HCT116 (cell line): ENCODE measurements around the gene PTBP1. TPM values are rescaled to one million over a fixed set of nuclear protein-coding genes. Genes with fewer than 3 reads are reported as not detected.

ENCODE experiments used
- ATAC-seq: fragments of 200-7000 bp; cut with Tn5 transposase; 2 replicates; pipeline ENCODE4 v1.9.1; 2020; ENCODE audit warnings: mild to moderate bottlenecking, moderate library complexity
- BruUV-seq: library from RNA; stranded (reverse); fragments of 400-500 nt; replicated peaks from 2 replicates; lab custom pipeline; 2021; lab: Mats Ljungman, UMichigan
- CTCF ChIA-PET: fragments of 300-600 bp; sonication (Branson Sonifier 250); formaldehyde crosslinking; loops from one replicate; lab custom pipeline; 2021; ENCODE audit warnings: antibody characterized with exemption; lab: Charles Lee
- POLR2A ChIA-PET: fragments of 300-600, 350-600 bp; sonication (Branson Sonifier 250); formaldehyde crosslinking; loops from one replicate; lab custom pipeline; 2021; ENCODE audit warnings: antibody characterized with exemption; lab: Charles Lee
- RAD21 ChIA-PET, 2 experiments: fragments of 300-600 bp; sonication (Branson Sonifier 250); formaldehyde crosslinking; loops; one replicate each; lab custom pipeline; 2023; ENCODE audit warnings: low total read pairs in 2 of 2; ENCODE audit not compliant: uncharacterized antibody in 2 of 2, unreplicated experiment in 2 of 2, low non-redundant PET in 1 of 2; lab: Charles Lee
- DNase-seq: peaks from one replicate; pipeline ENCODE4 v3.0.0-alpha.2; 2010; ENCODE audit warnings: low read depth, low spot score
- H2AFZ ChIP-seq: fragments of 200-600 bp; shearing (Covaris generic), sonication (generic); 2 replicates; pipeline ENCODE4 v1.6.1; 2017; ENCODE audit warnings: low read depth, mixed run types, mixed read lengths, antibody characterized with exemption, low read length; ENCODE audit not compliant: poor library complexity, severe bottlenecking
- H3K27ac ChIP-seq: 2 replicates; pipeline ENCODE4 v1.5.1; 2012; ENCODE audit warnings: low read depth, low read length
- H3K27me3 ChIP-seq: fragments of 200-600 bp; sonication (generic); 2 replicates; pipeline ENCODE4 v1.6.1; 2016; ENCODE audit warnings: mixed run types, low read length, mixed read lengths; ENCODE audit not compliant: insufficient read depth
- H3K36me3 ChIP-seq, 2 experiments: fragments of 200-500 bp in 1 of 2; fragments of 200-600 bp in 1 of 2; sonication (Bioruptor generic) in 1 of 2; sonication (generic) in 1 of 2; 2 replicates each; pipeline versions ENCODE4 v1.5.1 to v1.6.1; 2014 to 2016; ENCODE audit warnings: low read length in 2 of 2, inconsistent platforms in 1 of 2, mixed read lengths in 1 of 2, mixed run types in 1 of 2; ENCODE audit not compliant: insufficient read depth in 2 of 2, control insufficient read depth in 1 of 2
- H3K4me1 ChIP-seq, 2 experiments: fragments of 200-600 bp in 1 of 2; sonication (generic) in 1 of 2; 2 replicates each; pipeline versions ENCODE4 v1.5.1 to v1.6.1; 2012 to 2017; ENCODE audit warnings: low read length in 2 of 2, inconsistent platforms in 1 of 2, mild to moderate bottlenecking in 1 of 2, mixed read lengths in 1 of 2, mixed run types in 1 of 2, moderate library complexity in 1 of 2; ENCODE audit not compliant: insufficient read depth in 2 of 2, control insufficient read depth in 1 of 2
- H3K4me2 ChIP-seq: fragments of 200-600 bp; sonication (generic); 2 replicates; pipeline ENCODE4 v1.6.1; 2017; ENCODE audit warnings: mixed run types, low read length, mixed read lengths
- H3K4me3 ChIP-seq, 2 experiments: fragments of 200-600 bp in 1 of 2; sonication (generic) in 1 of 2; replicated peaks in 1 of 2; 2 replicates each; pipeline ENCODE4 v1.5.1; 2011 to 2016; ENCODE audit warnings: low read length in 2 of 2, control low read depth in 1 of 2, low read depth in 1 of 2, mild to moderate bottlenecking in 1 of 2, mixed read lengths in 1 of 2, mixed run types in 1 of 2
- H3K79me2 ChIP-seq: fragments of 200-600 bp; sonication (generic); 2 replicates; pipeline ENCODE4 v1.6.1; 2017; ENCODE audit warnings: mild to moderate bottlenecking, mixed run types, low read length, moderate library complexity, mixed read lengths; ENCODE audit not compliant: insufficient read depth
- H3K9ac ChIP-seq: fragments of 200-600 bp; sonication (generic); 2 replicates; pipeline ENCODE4 v1.6.1; 2016; ENCODE audit warnings: low read length, mixed read lengths
- H3K9me2 ChIP-seq: fragments of 200-600 bp; sonication (generic), shearing (Covaris generic); 2 replicates; pipeline ENCODE4 v1.6.1; 2017; ENCODE audit warnings: mixed run types, mild to moderate bottlenecking, moderate library complexity; ENCODE audit not compliant: insufficient read depth
- H3K9me3 ChIP-seq, 2 experiments: fragments of 200-500 bp in 1 of 2; fragments of 200-600 bp in 1 of 2; sonication (Bioruptor generic) in 1 of 2; sonication (generic) in 1 of 2; 2 replicates each; pipeline ENCODE4 v1.6.1; 2014 to 2017; ENCODE audit warnings: low read length in 2 of 2, mixed read lengths in 2 of 2, inconsistent platforms in 1 of 2, low read depth in 1 of 2, mild to moderate bottlenecking in 1 of 2, mixed run types in 1 of 2, moderate library complexity in 1 of 2; ENCODE audit not compliant: control insufficient read depth in 1 of 2, insufficient read depth in 1 of 2
- H4K20me1 ChIP-seq: fragments of 200-600 bp; sonication (generic), shearing (Covaris generic); 2 replicates; pipeline ENCODE4 v1.6.1; 2017; ENCODE audit warnings: mixed run types, mild to moderate bottlenecking, moderate library complexity; ENCODE audit not compliant: insufficient read depth
- CBX3 ChIP-seq: IDR thresholded peaks from 2 replicates; pipeline ENCODE4 v1.6.1; 2012; ENCODE audit warnings: low read depth
- CEBPB ChIP-seq: IDR thresholded peaks from 2 replicates; pipeline ENCODE4 v1.6.1; 2012; ENCODE audit warnings: low read depth
- EGR1 ChIP-seq: IDR thresholded peaks from 2 replicates; pipeline ENCODE4 v1.6.1; 2012; ENCODE audit warnings: low read depth
- ELF1 ChIP-seq: IDR thresholded peaks from 2 replicates; pipeline ENCODE4 v1.6.1; 2012; ENCODE audit warnings: low read depth, borderline replicate concordance
- EZH2 ChIP-seq: fragments of 200-600 bp; sonication (generic); IDR thresholded peaks from 2 replicates; pipeline ENCODE4 v1.6.1; 2017; ENCODE audit warnings: antibody characterized with exemption, mixed run types
- POLR2AphosphoS5 ChIP-seq: IDR thresholded peaks from 2 replicates; pipeline ENCODE4 v1.6.1; 2011; ENCODE audit warnings: mild to moderate bottlenecking, low read depth, low read length, moderate library complexity
- RAD21 ChIP-seq: IDR thresholded peaks from 2 replicates; pipeline ENCODE4 v1.6.1; 2012; ENCODE audit warnings: low read depth, mild to moderate bottlenecking
- SIN3A ChIP-seq: IDR thresholded peaks from 2 replicates; pipeline ENCODE4 v1.6.1; 2012; ENCODE audit warnings: low read depth
- SP1 ChIP-seq: IDR thresholded peaks from 2 replicates; pipeline ENCODE4 v1.6.1; 2012; ENCODE audit warnings: low read depth
- SRF ChIP-seq: IDR thresholded peaks from 2 replicates; pipeline ENCODE4 v1.6.1; 2012; ENCODE audit warnings: low read depth
- TCF7L2 ChIP-seq: IDR thresholded peaks from 2 replicates; pipeline ENCODE4 v1.7.0; 2011; ENCODE audit warnings: borderline replicate concordance, inconsistent platforms; ENCODE audit not compliant: insufficient read depth, insufficient read length; ENCODE audit errors: extremely low read depth
- YY1 ChIP-seq: IDR thresholded peaks from 2 replicates; pipeline ENCODE4 v1.6.1; 2011; ENCODE audit warnings: low read length, low read depth, moderate library complexity, mild to moderate bottlenecking; ENCODE audit not compliant: insufficient replicate concordance; ENCODE audit errors: extremely low read depth
- ZFX ChIP-seq: fragments of 450-650 bp; IDR thresholded peaks from 2 replicates; pipeline ENCODE4 v1.6.1; 2017
- ZNF274 ChIP-seq: fragments of 200-500 bp; sonication (Bioruptor generic); IDR thresholded peaks from 2 replicates; pipeline ENCODE4 v1.6.1; 2014; ENCODE audit warnings: mild to moderate bottlenecking, low read depth, low read length, inconsistent platforms
- intact Hi-C: fragments of 100-400 bp; cut with micrococcal nuclease; formaldehyde crosslinking; loops from 2 replicates; pipeline ENCODE4 v1.10.0; 2022
- total RNA-seq: library from RNA; stranded (reverse); gene quantifications from one replicate; pipeline ENCODE4 v1.2.1, GENCODE V29; 2021; ENCODE audit not compliant: unreplicated experiment
- TF ChIP-seq, protein P1 (sequence below): IDR thresholded peaks from 2 replicates; pipeline ENCODE4 v1.6.1; 2011; ENCODE audit warnings: mild to moderate bottlenecking, low read length, moderate library complexity; ENCODE audit not compliant: insufficient replicate concordance; ENCODE audit errors: extremely low read depth
- TF ChIP-seq, protein P2 (sequence below), 3 experiments: fragments of 200-600 bp in 1 of 3; sonication (generic) in 1 of 3; IDR thresholded peaks in 2 of 3; conservative IDR thresholded peaks in 1 of 3; 2 replicates each; pipeline ENCODE4 v1.5.1; 2012 to 2017; ENCODE audit warnings: low read depth in 2 of 3, low read length in 2 of 3, antibody characterized with exemption in 1 of 3, borderline replicate concordance in 1 of 3, control low read depth in 1 of 3, mild to moderate bottlenecking in 1 of 3, mixed read lengths in 1 of 3, mixed run types in 1 of 3, moderate library complexity in 1 of 3; ENCODE audit not compliant: insufficient read depth in 1 of 3
- TF ChIP-seq, protein P3 (sequence below): IDR thresholded peaks from 2 replicates; pipeline ENCODE4 v1.6.1; 2012

Gene PTBP1
- total RNA-seq, 1 experiment from 2014 or later = 676 TPM

DNA sequence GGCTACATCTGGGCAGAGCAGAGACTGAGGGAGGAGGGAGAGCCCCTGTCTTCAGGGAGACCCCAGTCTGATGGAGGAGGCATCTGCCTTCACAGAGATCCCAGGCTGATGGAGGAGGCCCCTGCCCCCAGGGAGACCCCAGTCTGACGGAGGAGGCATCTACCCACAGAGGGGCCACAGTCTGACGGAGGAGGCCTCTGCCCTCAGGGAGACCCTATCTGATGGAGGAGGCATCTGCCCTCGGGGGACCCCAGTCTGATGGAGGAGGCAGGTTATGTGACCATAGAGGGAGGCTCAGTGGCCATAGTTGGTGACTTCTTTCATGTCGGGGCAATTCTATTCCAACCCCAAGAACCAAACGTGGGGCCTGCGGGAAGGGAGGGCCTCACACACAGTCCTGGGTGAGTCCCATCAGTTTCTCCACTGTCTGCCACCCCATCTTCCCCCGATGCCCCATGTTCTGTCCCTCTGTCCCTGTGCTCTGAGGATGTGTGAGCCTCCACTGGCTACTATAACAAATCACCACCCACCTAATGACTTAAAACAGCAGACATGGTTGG, 32.0 kb upstream of the PTBP1 start (continued):
- TF ChIP-seq, protein P1, sequence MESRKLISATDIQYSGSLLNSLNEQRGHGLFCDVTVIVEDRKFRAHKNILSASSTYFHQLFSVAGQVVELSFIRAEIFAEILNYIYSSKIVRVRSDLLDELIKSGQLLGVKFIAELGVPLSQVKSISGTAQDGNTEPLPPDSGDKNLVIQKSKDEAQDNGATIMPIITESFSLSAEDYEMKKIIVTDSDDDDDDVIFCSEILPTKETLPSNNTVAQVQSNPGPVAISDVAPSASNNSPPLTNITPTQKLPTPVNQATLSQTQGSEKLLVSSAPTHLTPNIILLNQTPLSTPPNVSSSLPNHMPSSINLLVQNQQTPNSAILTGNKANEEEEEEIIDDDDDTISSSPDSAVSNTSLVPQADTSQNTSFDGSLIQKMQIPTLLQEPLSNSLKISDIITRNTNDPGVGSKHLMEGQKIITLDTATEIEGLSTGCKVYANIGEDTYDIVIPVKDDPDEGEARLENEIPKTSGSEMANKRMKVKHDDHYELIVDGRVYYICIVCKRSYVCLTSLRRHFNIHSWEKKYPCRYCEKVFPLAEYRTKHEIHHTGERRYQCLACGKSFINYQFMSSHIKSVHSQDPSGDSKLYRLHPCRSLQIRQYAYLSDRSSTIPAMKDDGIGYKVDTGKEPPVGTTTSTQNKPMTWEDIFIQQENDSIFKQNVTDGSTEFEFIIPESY = no peak
- no peak for TF ChIP-seq ZNF274
- TF ChIP-seq SRF = no peak
- TF ChIP-seq CBX3 = no peak
- TF ChIP-seq CEBPB = no peak
- TF ChIP-seq TCF7L2 = no peak
- TF ChIP-seq EZH2 = no peak
- TF ChIP-seq ZFX = no peak
- TF ChIP-seq EGR1 = no peak
- no peak for TF ChIP-seq YY1
- TF ChIP-seq SIN3A = no peak
- TF ChIP-seq RAD21 = no peak
- TF ChIP-seq POLR2AphosphoS5 = no peak

DNA sequence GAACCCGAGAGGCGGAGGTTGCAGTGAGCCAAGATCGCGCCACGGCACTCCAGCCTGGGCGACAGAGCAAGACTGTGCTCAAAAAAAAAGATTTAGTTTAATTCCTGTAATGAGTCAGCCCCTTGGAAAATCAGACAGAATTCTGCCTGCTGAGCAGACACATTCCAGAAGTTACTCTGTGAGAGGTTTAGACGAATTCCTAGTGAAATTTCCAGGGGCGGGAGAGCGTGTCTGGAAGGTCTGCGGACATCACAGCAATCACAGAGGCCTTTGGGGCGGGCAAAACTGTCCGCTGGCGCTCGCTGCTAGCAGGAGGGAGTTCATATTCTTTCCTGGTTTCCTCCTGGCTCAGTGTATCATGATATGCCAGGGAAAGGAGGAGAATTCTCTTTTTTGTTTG, 28.8 kb upstream of the PTBP1 start:
- ATAC-seq (no peak), DNase-seq (no peak)
- no peak overlapping the region for H2AFZ ChIP-seq
- no peaks in the 10 kb centered on the region for H3K9me2 ChIP-seq
- no peak overlapping the region for H3K4me3 ChIP-seq
- no TSS peak for BruUV-seq
- no peaks in the 10 kb centered on the region for H3K9me3 ChIP-seq
- no peaks in the 10 kb centered on the region for H3K79me2 ChIP-seq
- RAD21 ChIA-PET = no interaction called here
- CTCF ChIA-PET = no interaction called here
- no peak overlapping the region for H3K9ac ChIP-seq
- H4K20me1 ChIP-seq = no peaks in the 10 kb centered on the region
- POLR2A ChIA-PET = interaction anchor here (0.6 kb wide), 1 partner anchor 427 kb away, joined by 3 read pairs; no protein-coding TSS in a partner anchor
- no peaks in the 10 kb centered on the region for H3K27me3 ChIP-seq
- H3K36me3 ChIP-seq = peaks cover 0 to 11% of the 10 kb centered on the region in 2 experiments; a peak in 2 of 4 replicates
- intact Hi-C loops = no loop called here
- H3K4me1 ChIP-seq = peaks cover 4 to 14% of the 10 kb centered on the region in 2 experiments
- H3K27ac ChIP-seq = no peak overlapping the region
- no peak overlapping the region for H3K4me2 ChIP-seq
- TF ChIP-seq ZFX = no peak
- TF ChIP-seq CBX3 = no peak
- TF ChIP-seq SRF = no peak
- TF ChIP-seq POLR2AphosphoS5 = no peak
- TF ChIP-seq, protein P2, sequence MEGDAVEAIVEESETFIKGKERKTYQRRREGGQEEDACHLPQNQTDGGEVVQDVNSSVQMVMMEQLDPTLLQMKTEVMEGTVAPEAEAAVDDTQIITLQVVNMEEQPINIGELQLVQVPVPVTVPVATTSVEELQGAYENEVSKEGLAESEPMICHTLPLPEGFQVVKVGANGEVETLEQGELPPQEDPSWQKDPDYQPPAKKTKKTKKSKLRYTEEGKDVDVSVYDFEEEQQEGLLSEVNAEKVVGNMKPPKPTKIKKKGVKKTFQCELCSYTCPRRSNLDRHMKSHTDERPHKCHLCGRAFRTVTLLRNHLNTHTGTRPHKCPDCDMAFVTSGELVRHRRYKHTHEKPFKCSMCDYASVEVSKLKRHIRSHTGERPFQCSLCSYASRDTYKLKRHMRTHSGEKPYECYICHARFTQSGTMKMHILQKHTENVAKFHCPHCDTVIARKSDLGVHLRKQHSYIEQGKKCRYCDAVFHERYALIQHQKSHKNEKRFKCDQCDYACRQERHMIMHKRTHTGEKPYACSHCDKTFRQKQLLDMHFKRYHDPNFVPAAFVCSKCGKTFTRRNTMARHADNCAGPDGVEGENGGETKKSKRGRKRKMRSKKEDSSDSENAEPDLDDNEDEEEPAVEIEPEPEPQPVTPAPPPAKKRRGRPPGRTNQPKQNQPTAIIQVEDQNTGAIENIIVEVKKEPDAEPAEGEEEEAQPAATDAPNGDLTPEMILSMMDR (IDR thresholded peaks at IDR 0.05 in 2 of 3, conservative IDR thresholded peaks at IDR 0.05 in 1 of 3; ENCODE audit: borderline replicate concordance in 1 of 3, insufficient read depth in 1 of 3, low read depth in 2 of 3, low read length in 2 of 3) = no peak
- no peak for TF ChIP-seq EGR1
- TF ChIP-seq SP1 = no peak
- no peak for TF ChIP-seq YY1
- TF ChIP-seq, protein P3, sequence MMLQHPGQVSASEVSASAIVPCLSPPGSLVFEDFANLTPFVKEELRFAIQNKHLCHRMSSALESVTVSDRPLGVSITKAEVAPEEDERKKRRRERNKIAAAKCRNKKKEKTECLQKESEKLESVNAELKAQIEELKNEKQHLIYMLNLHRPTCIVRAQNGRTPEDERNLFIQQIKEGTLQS = no peak
- no peak for TF ChIP-seq ELF1
- TF ChIP-seq, protein P1 = no peak
